OCI-LY3 (cell line): ENCODE measurements around the gene BASP1.

Source experiments
- EZH2phosphoT487 ChIP-seq: fragments of 200-600 bp; shearing (Covaris generic); IDR thresholded peaks from 2 replicates; pipeline ENCODE4 v1.6.1; 2018; ENCODE audit warnings: antibody characterized with exemption, mixed run types, low read depth
- TF ChIP-seq, protein P1 (sequence below): fragments of 200-600, 300-600 bp; sonication (generic); IDR thresholded peaks from 2 replicates; pipeline ENCODE4 v1.5.1; 2014; ENCODE audit warnings: antibody characterized with exemption, low read length, low read depth

DNA sequence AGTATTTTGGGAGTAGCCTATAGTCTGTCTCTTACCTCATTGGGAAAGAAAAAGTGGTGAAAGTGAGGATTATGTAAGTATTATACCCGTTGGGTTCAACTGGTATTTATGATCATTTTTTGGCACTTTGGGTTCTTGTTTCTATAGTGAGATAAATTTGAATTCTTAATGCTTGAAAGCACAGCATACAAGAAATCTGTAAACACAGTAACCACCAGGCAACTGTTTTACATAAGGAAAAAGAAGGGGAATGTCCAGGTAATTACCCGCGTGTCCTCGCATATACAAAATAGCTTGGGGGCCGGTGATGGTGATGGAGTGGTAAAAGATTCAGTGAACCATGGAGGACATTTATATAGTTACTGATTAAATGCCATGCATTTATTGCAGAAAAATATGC is 60.5 kb downstream of the BASP1 start:
- TF ChIP-seq, protein P1, sequence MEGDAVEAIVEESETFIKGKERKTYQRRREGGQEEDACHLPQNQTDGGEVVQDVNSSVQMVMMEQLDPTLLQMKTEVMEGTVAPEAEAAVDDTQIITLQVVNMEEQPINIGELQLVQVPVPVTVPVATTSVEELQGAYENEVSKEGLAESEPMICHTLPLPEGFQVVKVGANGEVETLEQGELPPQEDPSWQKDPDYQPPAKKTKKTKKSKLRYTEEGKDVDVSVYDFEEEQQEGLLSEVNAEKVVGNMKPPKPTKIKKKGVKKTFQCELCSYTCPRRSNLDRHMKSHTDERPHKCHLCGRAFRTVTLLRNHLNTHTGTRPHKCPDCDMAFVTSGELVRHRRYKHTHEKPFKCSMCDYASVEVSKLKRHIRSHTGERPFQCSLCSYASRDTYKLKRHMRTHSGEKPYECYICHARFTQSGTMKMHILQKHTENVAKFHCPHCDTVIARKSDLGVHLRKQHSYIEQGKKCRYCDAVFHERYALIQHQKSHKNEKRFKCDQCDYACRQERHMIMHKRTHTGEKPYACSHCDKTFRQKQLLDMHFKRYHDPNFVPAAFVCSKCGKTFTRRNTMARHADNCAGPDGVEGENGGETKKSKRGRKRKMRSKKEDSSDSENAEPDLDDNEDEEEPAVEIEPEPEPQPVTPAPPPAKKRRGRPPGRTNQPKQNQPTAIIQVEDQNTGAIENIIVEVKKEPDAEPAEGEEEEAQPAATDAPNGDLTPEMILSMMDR, result no peak
- no peak for TF ChIP-seq EZH2phosphoT487
